Measurements from ENCODE around the gene RBBP4.

The RBBP4 gene

DNA sequence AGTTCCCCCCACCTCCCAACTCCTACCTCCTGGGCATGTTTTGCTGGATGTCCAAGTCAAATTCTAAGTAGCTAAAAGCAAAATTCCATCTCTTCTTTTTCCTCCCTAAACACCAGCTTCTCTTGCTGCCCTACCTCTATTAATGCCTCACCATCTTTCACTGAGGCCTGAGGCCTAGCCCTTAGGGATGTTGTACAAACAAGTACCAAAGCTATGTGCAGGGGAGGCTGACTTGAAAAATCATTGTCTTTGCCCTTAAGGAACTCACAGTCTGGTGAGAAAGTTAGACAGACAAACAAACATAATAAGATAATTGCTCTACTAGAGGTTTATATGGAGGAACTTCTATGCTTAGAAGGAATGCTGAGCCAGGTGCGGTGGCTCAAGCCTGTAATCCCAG, 76.9 kb downstream of the RBBP4 start:
- no peak for DNase-seq

DNA sequence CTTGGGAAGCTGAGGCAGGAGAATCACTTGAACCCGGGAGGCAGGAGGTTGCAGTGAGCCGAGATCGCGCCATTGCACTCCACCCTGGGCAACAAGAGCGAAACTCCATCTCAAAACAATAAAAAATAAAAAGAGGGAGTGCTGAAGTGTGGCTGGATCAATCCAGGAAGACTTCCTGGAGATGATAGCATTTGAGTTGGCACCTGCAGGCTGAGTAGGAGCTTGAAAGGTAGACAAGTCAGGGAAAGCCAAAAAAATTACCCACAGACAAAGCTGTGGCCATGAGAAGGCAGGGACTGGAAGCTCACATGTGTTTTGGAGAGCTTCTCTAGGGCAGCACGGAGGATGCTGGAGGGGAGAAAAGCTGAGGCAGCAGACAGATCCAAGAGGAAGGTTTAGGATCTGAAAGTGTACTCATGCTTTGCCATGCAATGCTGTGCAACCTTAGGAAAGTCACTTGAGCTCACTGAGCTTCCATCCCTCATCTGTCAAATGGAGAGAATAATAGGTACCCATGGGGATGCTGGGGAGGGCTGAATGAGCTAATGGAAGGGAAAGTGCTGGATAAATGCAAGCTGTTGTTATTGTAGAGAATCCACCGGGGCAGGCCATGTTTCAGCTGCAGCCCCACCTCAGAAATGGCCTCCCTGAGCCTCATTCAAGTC, 77.5 kb downstream of the RBBP4 start:
- no peak for DNase-seq

DNA sequence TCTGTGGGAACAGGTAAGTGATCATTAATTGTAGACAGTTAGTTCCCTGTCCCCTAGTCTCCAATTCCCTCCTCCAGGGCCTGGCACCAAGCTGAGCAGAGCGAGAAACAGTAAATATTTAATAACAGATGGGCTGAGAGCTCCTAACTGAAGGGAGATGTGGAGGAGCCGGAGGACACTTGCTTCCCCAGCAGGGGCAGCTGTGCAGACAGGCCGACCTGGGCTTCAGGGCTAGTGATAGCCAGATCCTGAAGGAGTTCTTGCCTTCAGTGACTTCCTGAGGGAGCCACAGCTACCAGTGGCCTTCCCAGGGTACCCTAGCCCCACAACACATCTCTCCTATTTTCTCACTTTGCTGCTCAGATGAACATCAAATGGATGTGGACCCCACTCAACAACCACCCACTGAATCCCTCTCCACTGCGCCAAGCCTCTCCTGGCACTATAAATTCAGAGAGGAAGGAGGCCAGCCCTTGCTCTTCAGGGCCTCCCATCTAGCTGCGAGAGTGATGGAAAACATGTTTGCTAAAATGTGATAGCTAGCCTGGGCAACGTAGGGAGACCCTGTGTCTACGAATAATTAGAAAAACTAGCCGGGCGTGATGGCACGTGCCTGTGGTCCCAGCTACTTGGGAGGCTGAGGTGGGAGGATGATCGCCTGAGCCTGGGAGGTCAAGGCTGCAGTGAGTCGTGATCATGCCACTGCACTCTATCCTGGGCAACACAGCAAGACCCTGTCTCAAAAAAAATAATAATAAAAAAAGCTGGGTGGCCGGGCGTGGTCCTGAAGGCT, 78.4 kb downstream of the RBBP4 start:
- no peak for DNase-seq

DNA sequence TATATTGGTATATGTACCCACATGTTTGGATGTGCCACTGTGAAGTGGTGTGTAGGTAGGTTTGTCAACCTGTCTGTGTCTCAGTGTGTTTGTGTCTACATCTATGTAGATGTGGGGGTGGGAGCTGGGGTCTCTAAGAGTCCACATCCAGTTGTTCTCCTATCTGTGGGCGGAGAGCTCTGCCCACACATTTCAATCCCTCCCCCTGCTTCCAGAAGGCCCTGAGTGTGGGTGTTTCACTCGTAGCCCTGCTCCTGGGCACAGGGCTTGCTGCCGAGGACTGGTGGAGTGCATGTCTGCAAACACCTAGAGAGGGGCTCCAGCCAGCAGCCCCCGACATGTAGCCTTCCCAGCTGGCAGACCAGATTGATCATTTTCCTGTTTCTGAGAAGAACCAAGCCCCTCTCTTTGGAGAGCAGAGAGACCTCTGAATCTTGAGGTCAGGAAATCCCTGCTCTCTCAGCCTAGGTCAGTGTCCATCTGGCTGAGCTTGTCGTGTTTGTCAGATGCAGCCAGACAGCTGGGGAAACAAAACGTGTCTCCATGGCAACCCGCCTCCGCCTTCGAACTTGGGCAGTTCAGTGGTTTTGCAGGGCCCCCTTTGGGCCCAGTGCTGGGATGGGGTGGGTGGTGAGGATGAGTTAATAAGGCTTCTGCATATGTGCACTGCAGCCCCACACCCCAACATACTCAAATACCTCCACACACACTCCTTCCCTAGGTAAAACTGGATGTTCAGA, 82.7 kb downstream of the RBBP4 start:
- no peak for DNase-seq

All from cerebellar nuclear complex (tissue), 1 donor.